Endothelial cell of umbilical vein (primary cell): ENCODE results near the gene ENDOG. TPM values are rescaled to one million over a fixed set of nuclear protein-coding genes. Genes with fewer than 3 reads are reported as not detected.

Experiments used
- BruUV-seq: library from RNA; stranded (reverse); fragments of 400-500 nt; replicated peaks from 2 replicates; lab custom pipeline; 2021; lab: Mats Ljungman, UMichigan
- CTCF ChIA-PET: fragments of 300-600, 350-600 bp; sonication (Branson Sonifier 250); formaldehyde crosslinking; loops from one replicate; lab custom pipeline; 2021; ENCODE audit warnings: antibody characterized with exemption, inconsistent platforms; lab: Charles Lee
- POLR2A ChIA-PET: fragments of 300-600, 350-600 bp; sonication (Branson Sonifier 250); formaldehyde crosslinking; loops from one replicate; lab custom pipeline; 2021; ENCODE audit warnings: antibody characterized with exemption, inconsistent platforms; lab: Charles Lee
- DNase-seq: peaks from one replicate; pipeline ENCODE4 v3.0.0-alpha.2; 2011; ENCODE audit warnings: low read depth, low spot score
- FAIRE-seq: peaks from 2 replicates; lab custom pipeline; 2011; peaks lifted over from hg19 to GRCh38; lab: Jason Lieb, UNC
- H2AFZ ChIP-seq: 2 replicates; pipeline ENCODE4 v1.6.0; 2012; ENCODE audit warnings: low read depth, low read length, control low read depth, inconsistent platforms
- H3K27ac ChIP-seq: 2 replicates; pipeline ENCODE4 v1.5.1; 2011; ENCODE audit warnings: low read depth, mild to moderate bottlenecking, control low read depth, low read length, moderate library complexity; ENCODE audit not compliant: insufficient read depth
- H3K27me3 ChIP-seq, 2 experiments: 2 replicates each; pipeline versions ENCODE4 v1.6.0 to v1.6.1; 2011; ENCODE audit warnings: low read length in 2 of 2, mixed read lengths in 1 of 2; ENCODE audit not compliant: control insufficient read depth in 2 of 2, insufficient read depth in 2 of 2
- H3K36me3 ChIP-seq, 2 experiments: 2 replicates in 1 of 2; 3 replicates in 1 of 2; pipeline ENCODE4 v1.5.1; 2011; ENCODE audit warnings: low read length in 2 of 2, mild to moderate bottlenecking in 1 of 2, moderate library complexity in 1 of 2; ENCODE audit not compliant: control insufficient read depth in 2 of 2, insufficient read depth in 2 of 2; ENCODE audit errors: extremely low read depth in 1 of 2
- H3K4me1 ChIP-seq: 3 replicates; pipeline ENCODE4 v1.5.1; 2011; ENCODE audit warnings: mild to moderate bottlenecking, low read length; ENCODE audit not compliant: control insufficient read depth, insufficient read depth; ENCODE audit errors: extremely low read depth
- H3K4me2 ChIP-seq: 2 replicates; pipeline ENCODE4 v1.6.1; 2011; ENCODE audit warnings: low read length, control low read depth, mixed read lengths; ENCODE audit not compliant: insufficient read depth
- H3K4me3 ChIP-seq, 3 experiments: fragments of 200-600 bp in 1 of 3; sonication (generic), shearing (Covaris generic) in 1 of 3; replicated peaks in 1 of 3; 2 replicates each; pipeline ENCODE4 v1.5.1; 2011 to 2016; ENCODE audit warnings: control low read depth in 3 of 3, low read length in 3 of 3, mild to moderate bottlenecking in 2 of 3, inconsistent platforms in 1 of 3, low read depth in 1 of 3, moderate library complexity in 1 of 3; ENCODE audit not compliant: insufficient read depth in 1 of 3
- H3K79me2 ChIP-seq: 2 replicates; pipeline ENCODE4 v1.6.0; 2012; ENCODE audit warnings: low read length, inconsistent platforms; ENCODE audit not compliant: control insufficient read depth, insufficient read depth
- H3K9ac ChIP-seq: replicated peaks from 2 replicates; pipeline ENCODE3; 2011; ENCODE audit warnings: low read length, control low read depth; ENCODE audit not compliant: insufficient read depth; ENCODE audit errors: extremely low read depth
- H3K9me1 ChIP-seq: replicated peaks from 3 replicates; pipeline ENCODE4 v1.6.0; 2011; ENCODE audit warnings: mild to moderate bottlenecking, low read length; ENCODE audit not compliant: control insufficient read depth, insufficient read depth; ENCODE audit errors: extremely low read depth
- H3K9me3 ChIP-seq: replicated peaks from 2 replicates; pipeline ENCODE4 v1.5.1; 2012; ENCODE audit warnings: low read length, inconsistent platforms; ENCODE audit not compliant: control insufficient read depth, insufficient read depth
- H4K20me1 ChIP-seq: replicated peaks from 2 replicates; pipeline ENCODE3; 2011; ENCODE audit warnings: mild to moderate bottlenecking, low read length; ENCODE audit not compliant: control insufficient read depth, insufficient read depth; ENCODE audit errors: extremely low read depth
- CTCF ChIP-seq, 2 donors: IDR thresholded peaks; 1 replicate in 1 of 2; 2 replicates in 1 of 2; pipeline ENCODE4 v1.5.1; 2011; ENCODE audit warnings: low read length in 2 of 2, mild to moderate bottlenecking in 2 of 2, moderate library complexity in 2 of 2, control low read depth in 1 of 2, inconsistent platforms in 1 of 2, low read depth in 1 of 2; ENCODE audit not compliant: insufficient read depth in 1 of 2; ENCODE audit errors: extremely low read depth in 1 of 2
- FOS ChIP-seq: IDR thresholded peaks from 2 replicates; pipeline ENCODE4 v1.6.1; 2011; ENCODE audit warnings: mild to moderate bottlenecking, low read length, moderate library complexity, borderline replicate concordance; ENCODE audit not compliant: insufficient read depth
- GATA2 ChIP-seq: IDR thresholded peaks from 2 replicates; pipeline ENCODE4 v1.7.0; 2011; ENCODE audit warnings: low read depth, mild to moderate bottlenecking, moderate library complexity, mixed read lengths, low read length; ENCODE audit not compliant: insufficient read length, insufficient read depth
- JUN ChIP-seq: IDR thresholded peaks from 2 replicates; pipeline ENCODE4 v1.6.1; 2011; ENCODE audit warnings: borderline replicate concordance, low read depth; ENCODE audit not compliant: insufficient read length, insufficient read depth
- POLR2A ChIP-seq: IDR thresholded peaks from 2 replicates; pipeline ENCODE4 v1.6.1; 2012; ENCODE audit warnings: low read depth, mild to moderate bottlenecking, control low read depth, low read length
- POLR2AphosphoS5 ChIP-seq: IDR thresholded peaks from 2 replicates; pipeline ENCODE4 v1.6.1; 2012; ENCODE audit warnings: low read depth, mild to moderate bottlenecking, control low read depth, low read length, moderate library complexity; ENCODE audit not compliant: insufficient read depth
- dilution Hi-C: fragments of 300-500 bp; cut with MboI; formaldehyde crosslinking; loops from one replicate; pipeline ENCODE4 v1.15.0; 2019; ENCODE audit warnings: low sequenced_read_pairs; ENCODE audit not compliant: extremely low pct_ligation_motif_present
- intact Hi-C: fragments of 100-400 bp; cut with micrococcal nuclease; formaldehyde crosslinking; loops from one replicate; pipeline ENCODE4 v1.10.0; 2022
- polyA plus RNA-seq, 4 experiments: library from polyadenylated mRNA; depleted of rRNA in 3 of 4; stranded (reverse) in 3 of 4; unstranded in 1 of 4; fragments of >200 nt; gene quantifications; 2 replicates each; pipeline versions ENCODE4 v1.2.1 to v1.2.3, GENCODE V29; 2011 to 2012; ENCODE audit warnings: missing spikeins in 1 of 4
- total RNA-seq: library from RNA; stranded (reverse); gene quantifications from 2 replicates; pipeline ENCODE4 v1.2.3, GENCODE V29; 2021
- TF ChIP-seq, protein P1 (sequence below): IDR thresholded peaks from 2 replicates; pipeline ENCODE4 v1.6.1; 2011; ENCODE audit not compliant: insufficient read depth, insufficient read length

The ENDOG gene
- total and polyA plus RNA-seq, 2 donors (not counting 3 experiments of a cell fraction or from before 2014, with no cell fraction given): 18.0 to 21.1 TPM

- no peak within 1 kb of the TSS for H3K27ac ChIP-seq
- H3K9me3 ChIP-seq: no peaks in the 10 kb centered on the region
- H2AFZ ChIP-seq: peak within 1 kb of the TSS; percentile 57
- H4K20me1 ChIP-seq: no peaks in the 10 kb centered on the region
- H3K9me1 ChIP-seq: no peaks in the 10 kb centered on the region
- no peaks in the 10 kb centered on the region for H3K27me3 ChIP-seq
- dilution Hi-C loops (no loop called here), intact Hi-C loops (loop anchor here (1.0 kb wide), 1 partner anchor 11 kb away; the partner anchor contains the start of gene ENDOG)
- H3K4me2 ChIP-seq: peak within 1 kb of the TSS; percentile 73
- peak within 1 kb of the TSS; percentile 62 for H3K9ac ChIP-seq
- peak within 1 kb of the TSS; percentile 39 to 94 (median 64) for H3K4me3 ChIP-seq
- FAIRE-seq: peak; percentile 98
- H3K79me2 ChIP-seq: peaks cover 10% of the 10 kb centered on the region
- BruUV-seq: no TSS peak
- peaks cover 5 to 23% of the 10 kb centered on the region in 2 experiments for H3K36me3 ChIP-seq
- CTCF ChIA-PET: interaction anchor here (0.6 to 1.3 kb wide), 5 partner anchors 10 to 193 kb away, joined by 3 to 40 read pairs (median 4); partner anchors contain the start of gene ENDOG
- peak; percentile 92 for DNase-seq
- POLR2A ChIA-PET: interaction anchor here (0.6 to 1.0 kb wide), 2 partner anchors 10 to 131 kb away, joined by 3 to 4 read pairs; no protein-coding TSS in a partner anchor
- no peak for TF ChIP-seq JUN
- no peak for TF ChIP-seq GATA2
- TF ChIP-seq CTCF (IDR thresholded peaks at IDR 0.05; ENCODE audit: extremely low read depth in 1 of 2, insufficient read depth in 1 of 2, low read depth in 1 of 2, low read length in 2 of 2): no peak
- TF ChIP-seq POLR2A: peak; percentile 87
- TF ChIP-seq, protein P1, sequence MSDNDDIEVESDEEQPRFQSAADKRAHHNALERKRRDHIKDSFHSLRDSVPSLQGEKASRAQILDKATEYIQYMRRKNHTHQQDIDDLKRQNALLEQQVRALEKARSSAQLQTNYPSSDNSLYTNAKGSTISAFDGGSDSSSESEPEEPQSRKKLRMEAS: no peak
- TF ChIP-seq POLR2AphosphoS5: peak; percentile 95
- no peak for TF ChIP-seq FOS
- H3K4me1 ChIP-seq: peaks cover 5% of the 10 kb centered on the region
Measured at GRCh38 chr9:128829477-128830251, 11.4 kb downstream of the ENDOG start, which contains the start of gene SPOUT1. TSS of gene SPOUT1 (minus strand) at chr9:128829794. CDS start at chr9:128829780, 14 bp downstream.
